ENCODE data around the gene GARRE1. TPM values are rescaled to one million over a fixed set of nuclear protein-coding genes. Genes with fewer than 3 reads are reported as not detected.

The GARRE1 gene
- total and polyA plus RNA-seq, 2 of the 13 experiments (the other 11 are each of a cell fraction or from before 2014, with no cell fraction given) = 8.0 to 11.7 TPM

- no CpG with 5 or more reads among the region's 4 CpGs for WGBS (ENCODE audit: low lambda C conversion rate)
- no peak overlapping the region for H3K27ac ChIP-seq (ENCODE audit: extremely low read length, insufficient read depth, low read length)
- no peaks in the 10 kb centered on the region for H3K27me3 ChIP-seq (ENCODE audit: control insufficient read depth in 1 of 2, insufficient read depth in 2 of 2, low read length in 2 of 2)
- TF ChIP-seq ADNP (CRISPR knock-in tag; IDR thresholded peaks at IDR 0.05) (no peak), GATA4 (IDR thresholded peaks at IDR 0.05; ENCODE audit: borderline replicate concordance, low read depth) (no peak), PHF8 (CRISPR knock-in tag; IDR thresholded peaks at IDR 0.05) (no peak), DNMT3B (CRISPR knock-in tag; conservative IDR thresholded peaks at IDR 0.05) (no peak), SAFB2 (CRISPR knock-in tag; IDR thresholded peaks at IDR 0.05; ENCODE audit: borderline replicate concordance, low read depth) (no peak), MBD4 (IDR thresholded peaks at IDR 0.05; ENCODE audit: borderline replicate concordance, low read length) (no peak), ZSCAN29 (CRISPR knock-in tag; conservative IDR thresholded peaks at IDR 0.05) (no peak), RAD51 (IDR thresholded peaks at IDR 0.05; ENCODE audit: borderline replicate concordance) (no peak), HOXA5 (CRISPR knock-in tag; IDR thresholded peaks at IDR 0.05) (no peak), ZFP36 (IDR thresholded peaks at IDR 0.05; ENCODE audit: borderline replicate concordance, low read depth, low read length, partially characterized antibody) (no peak), HMGXB4 (CRISPR knock-in tag; IDR thresholded peaks at IDR 0.05; ENCODE audit: borderline replicate concordance in 1 of 2, low read depth in 1 of 2) (no peak), GLI4 (CRISPR knock-in tag; IDR thresholded peaks at IDR 0.05; ENCODE audit: borderline replicate concordance) (no peak), ZNF180 (CRISPR knock-in tag; IDR thresholded peaks at IDR 0.05; ENCODE audit: borderline replicate concordance, low read depth) (no peak), CBX1 (IDR thresholded peaks at IDR 0.05; ENCODE audit: low read depth) (no peak), NBN (conservative IDR thresholded peaks at IDR 0.05) (no peak), ATF5 (CRISPR knock-in tag; IDR thresholded peaks at IDR 0.05; ENCODE audit: low read depth) (no peak), EP300 (IDR thresholded peaks at IDR 0.05; ENCODE audit: low read depth in 2 of 2, low read length in 2 of 2) (no peak), EP300 (CRISPR knock-in tag; IDR thresholded peaks at IDR 0.05; ENCODE audit: borderline replicate concordance) (no peak)
- TF ChIP-seq, protein P1, sequence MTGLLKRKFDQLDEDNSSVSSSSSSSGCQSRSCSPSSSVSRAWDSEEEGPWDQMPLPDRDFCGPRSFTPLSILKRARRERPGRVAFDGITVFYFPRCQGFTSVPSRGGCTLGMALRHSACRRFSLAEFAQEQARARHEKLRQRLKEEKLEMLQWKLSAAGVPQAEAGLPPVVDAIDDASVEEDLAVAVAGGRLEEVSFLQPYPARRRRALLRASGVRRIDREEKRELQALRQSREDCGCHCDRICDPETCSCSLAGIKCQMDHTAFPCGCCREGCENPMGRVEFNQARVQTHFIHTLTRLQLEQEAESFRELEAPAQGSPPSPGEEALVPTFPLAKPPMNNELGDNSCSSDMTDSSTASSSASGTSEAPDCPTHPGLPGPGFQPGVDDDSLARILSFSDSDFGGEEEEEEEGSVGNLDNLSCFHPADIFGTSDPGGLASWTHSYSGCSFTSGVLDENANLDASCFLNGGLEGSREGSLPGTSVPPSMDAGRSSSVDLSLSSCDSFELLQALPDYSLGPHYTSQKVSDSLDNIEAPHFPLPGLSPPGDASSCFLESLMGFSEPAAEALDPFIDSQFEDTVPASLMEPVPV (CRISPR knock-in tag; IDR thresholded peaks at IDR 0.05) = no peak
- no peak overlapping the region for H3K4me2 ChIP-seq (ENCODE audit: low read depth, low read length)
- no peaks in the 10 kb centered on the region for H4K20me1 ChIP-seq (ENCODE audit: insufficient read depth, low read length)
- H3K36me3 ChIP-seq (replicated peaks in 1 of 2; ENCODE audit: control insufficient read depth in 1 of 2, insufficient read depth in 2 of 2, low read length in 2 of 2) = no peaks in the 10 kb centered on the region
- no peak for DNase-seq (ENCODE audit: low spot score)
- H3K79me2 ChIP-seq (ENCODE audit: insufficient read depth, low read length) = no peaks in the 10 kb centered on the region
- H3K4me1 ChIP-seq (ENCODE audit: insufficient read depth, low read length) = peaks cover 5% of the 10 kb centered on the region
- no peak overlapping the region for H2AFZ ChIP-seq (ENCODE audit: low read length)
- BruUV-seq (replicated peaks) = no TSS peak
- ATAC-seq = no peak
- ChIA-PET CTCF (ENCODE audit: low intra/inter-chr PET ratio, low total read pairs) (no interaction called here), POLR2A (no interaction called here)
- no peak overlapping the region for H3K4me3 ChIP-seq (replicated peaks in 1 of 3; ENCODE audit: insufficient read depth in 1 of 3, low read depth in 2 of 3, low read length in 3 of 3)
- no peaks in the 10 kb centered on the region for H3K9me3 ChIP-seq (ENCODE audit: low read length)
- FAIRE-seq = no peak
- H3K9ac ChIP-seq (ENCODE audit: insufficient read depth, low read depth, low read length) = no peak overlapping the region
- in situ Hi-C loops (cut with HindIII; ENCODE audit: extremely low pct_ligation_motif_present, low pct_unique_long_range_greater_than_20kb) (no loop called here), intact Hi-C loops (cut with micrococcal nuclease; ENCODE audit: unreplicated experiment) (no loop called here)
These were observed 16.4 kb upstream of the GARRE1 start for GRCh38 chr19:34237939-34238338.
